ENCODE data around the gene NSD1. TPM values are rescaled to one million over a fixed set of nuclear protein-coding genes. Genes with fewer than 3 reads are reported as not detected.

NSD1 gene
- total RNA-seq, 2 donors from 2014 or later: 150 to 190 TPM

GRCh38 chr5:177178733-177179304, 45.2 kb downstream of the NSD1 start:
- H3K9me3 ChIP-seq (ENCODE audit: control insufficient read depth, low read length): no peaks in the 10 kb centered on the region
- Mint-ChIP-seq H3K4me3 (no peak overlapping the region), H3K9me3 (no peaks in the 10 kb centered on the region), H3K36me3 (ENCODE audit: low read depth) (peaks cover 38% of the 10 kb centered on the region), H3K27me3 (ENCODE audit: insufficient read depth) (no peaks in the 10 kb centered on the region), H3K27ac (no peak overlapping the region), H3K4me1 (peaks cover under 1% of the 10 kb centered on the region)
- 93 to 94% methylated on average over 3 of the region's 3 CpGs for WGBS, 2 experiments (ENCODE audit: insufficient coverage in 1 of 2, insufficient read length in 1 of 2)
- H3K4me1 ChIP-seq (ENCODE audit: control insufficient read depth, insufficient read depth, low read length): no peaks in the 10 kb centered on the region
- no peaks in the 10 kb centered on the region for H3K27me3 ChIP-seq (ENCODE audit: control insufficient read depth, insufficient read depth, low read length, poor library complexity, severe bottlenecking)
- no peak overlapping the region for H3K9ac ChIP-seq (ENCODE audit: extremely low read depth, low read length, poor library complexity, severe bottlenecking)
- H3K4me3 ChIP-seq (ENCODE audit: low read length): no peak overlapping the region
- no peak for TF ChIP-seq CTCF (conservative IDR thresholded peaks at IDR 0.05)
- H3K27ac ChIP-seq (ENCODE audit: low read depth, low read length): no peak overlapping the region
- peaks cover 37% of the 10 kb centered on the region for H3K36me3 ChIP-seq (ENCODE audit: control insufficient read depth, insufficient read depth, low read length)
- DNase-seq: no peak

- peaks cover 2% of the 10 kb centered on the region for H3K4me1 Mint-ChIP-seq
- H3K27ac ChIP-seq (ENCODE audit: low read depth, low read length): no peak overlapping the region
- H3K27me3 Mint-ChIP-seq (ENCODE audit: insufficient read depth): no peaks in the 10 kb centered on the region
- no peak overlapping the region for H3K27ac Mint-ChIP-seq
- peaks cover 33% of the 10 kb centered on the region for H3K36me3 Mint-ChIP-seq (ENCODE audit: low read depth)
- no peak overlapping the region for H3K4me3 ChIP-seq (ENCODE audit: low read length)
- DNase-seq: no peak
- peaks cover 37% of the 10 kb centered on the region for H3K36me3 ChIP-seq (ENCODE audit: control insufficient read depth, insufficient read depth, low read length)
- H3K4me3 Mint-ChIP-seq: no peak overlapping the region
- H3K9ac ChIP-seq (ENCODE audit: extremely low read depth, low read length, poor library complexity, severe bottlenecking): no peak overlapping the region
- no peaks in the 10 kb centered on the region for H3K27me3 ChIP-seq (ENCODE audit: control insufficient read depth, insufficient read depth, low read length, poor library complexity, severe bottlenecking)
- no peaks in the 10 kb centered on the region for H3K9me3 ChIP-seq (ENCODE audit: control insufficient read depth, low read length)
- H3K9me3 Mint-ChIP-seq: no peaks in the 10 kb centered on the region
- H3K4me1 ChIP-seq (ENCODE audit: control insufficient read depth, insufficient read depth, low read length): no peaks in the 10 kb centered on the region
- no peak for TF ChIP-seq CTCF (conservative IDR thresholded peaks at IDR 0.05)
- 91 to 100% methylated on average over 2 to 3 of the region's 3 CpGs for WGBS, 2 experiments (ENCODE audit: insufficient coverage in 1 of 2, insufficient read length in 1 of 2)
Measured at GRCh38 chr5:177179431-177179830, 45.9 kb downstream of the NSD1 start.

- no peak overlapping the region for H3K4me3 Mint-ChIP-seq
- no peak for TF ChIP-seq CTCF (conservative IDR thresholded peaks at IDR 0.05)
- H3K27ac Mint-ChIP-seq: no peak overlapping the region
- Histone ChIP-seq H3K36me3 (ENCODE audit: control insufficient read depth, insufficient read depth, low read length) (peaks cover 39% of the 10 kb centered on the region), H3K9me3 (ENCODE audit: control insufficient read depth, low read length) (no peaks in the 10 kb centered on the region), H3K27ac (ENCODE audit: low read depth, low read length) (no peak overlapping the region), H3K4me1 (ENCODE audit: control insufficient read depth, insufficient read depth, low read length) (no peaks in the 10 kb centered on the region), H3K4me3 (ENCODE audit: low read length) (no peak overlapping the region), H3K9ac (ENCODE audit: extremely low read depth, low read length, poor library complexity, severe bottlenecking) (no peak overlapping the region), H3K27me3 (ENCODE audit: control insufficient read depth, insufficient read depth, low read length, poor library complexity, severe bottlenecking) (no peaks in the 10 kb centered on the region)
- WGBS, 2 experiments (ENCODE audit: insufficient coverage in 1 of 2, insufficient read length in 1 of 2): 97 to 100% methylated on average over 3 of the region's 3 CpGs
- no peaks in the 10 kb centered on the region for H3K9me3 Mint-ChIP-seq
- peaks cover 6% of the 10 kb centered on the region for H3K4me1 Mint-ChIP-seq
- DNase-seq: no peak
- no peaks in the 10 kb centered on the region for H3K27me3 Mint-ChIP-seq (ENCODE audit: insufficient read depth)
- peaks cover 36% of the 10 kb centered on the region for H3K36me3 Mint-ChIP-seq (ENCODE audit: low read depth)
Measured at GRCh38 chr5:177183142-177183541, 49.6 kb downstream of the NSD1 start.
